ENCODE measurements around the gene ZNF629.

ZNF629 gene

DNA sequence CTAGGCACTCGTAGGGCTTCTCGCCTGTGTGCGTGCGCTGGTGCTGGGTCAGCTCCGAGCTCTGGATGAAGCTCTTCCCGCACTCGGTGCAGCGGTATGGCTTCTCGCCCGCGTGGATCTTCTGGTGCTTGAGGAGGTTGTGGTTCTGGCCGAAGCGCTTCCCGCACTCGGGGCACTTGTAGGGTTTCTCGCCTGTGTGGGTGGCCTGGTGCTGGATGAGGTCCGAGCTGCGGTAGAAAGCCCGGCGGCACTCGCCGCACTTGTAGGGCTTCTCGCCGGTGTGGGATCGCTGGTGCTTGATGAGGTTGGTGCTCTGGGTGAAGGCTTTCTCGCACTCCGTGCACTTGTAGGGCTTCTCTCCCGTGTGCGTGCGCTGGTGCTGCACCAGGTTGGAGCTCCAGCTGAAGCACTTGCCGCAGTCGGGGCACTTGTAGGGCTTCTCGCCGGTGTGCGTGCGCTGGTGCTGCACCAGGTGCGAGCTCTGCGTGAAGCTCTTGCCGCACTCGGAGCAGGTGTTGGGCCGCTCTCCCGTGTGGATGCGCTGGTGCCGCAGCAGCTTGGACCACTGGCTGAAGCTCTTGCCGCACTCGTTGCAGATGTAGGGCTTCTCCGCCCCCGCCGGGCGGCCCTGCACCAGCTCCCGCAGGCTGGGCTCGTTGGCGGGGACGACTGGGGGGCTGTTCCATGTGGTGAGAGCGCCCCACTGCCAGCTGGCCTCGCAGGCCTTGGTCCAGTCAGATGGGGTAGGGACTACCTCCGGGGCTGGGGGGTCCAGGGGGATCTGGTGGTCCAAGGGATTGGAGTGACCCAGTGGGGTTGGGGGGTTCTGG, 3.5 kb downstream of the ZNF629 start:
- TF ChIP-seq POLR2AphosphoS5 (IDR thresholded peaks at IDR 0.05; ENCODE audit: low read depth, low read length) (no peak), SIN3A (IDR thresholded peaks at IDR 0.05; ENCODE audit: borderline replicate concordance, insufficient read depth, low read length) (no peak), FOXP2 (optimal IDR thresholded peaks at IDR 0.05; ENCODE audit: borderline replicate concordance, extremely low read depth, extremely low read length, insufficient read depth) (no peak), TAF1 (IDR thresholded peaks at IDR 0.05; ENCODE audit: borderline replicate concordance, insufficient read depth, low read length) (no peak)
- TF ChIP-seq, protein P1, sequence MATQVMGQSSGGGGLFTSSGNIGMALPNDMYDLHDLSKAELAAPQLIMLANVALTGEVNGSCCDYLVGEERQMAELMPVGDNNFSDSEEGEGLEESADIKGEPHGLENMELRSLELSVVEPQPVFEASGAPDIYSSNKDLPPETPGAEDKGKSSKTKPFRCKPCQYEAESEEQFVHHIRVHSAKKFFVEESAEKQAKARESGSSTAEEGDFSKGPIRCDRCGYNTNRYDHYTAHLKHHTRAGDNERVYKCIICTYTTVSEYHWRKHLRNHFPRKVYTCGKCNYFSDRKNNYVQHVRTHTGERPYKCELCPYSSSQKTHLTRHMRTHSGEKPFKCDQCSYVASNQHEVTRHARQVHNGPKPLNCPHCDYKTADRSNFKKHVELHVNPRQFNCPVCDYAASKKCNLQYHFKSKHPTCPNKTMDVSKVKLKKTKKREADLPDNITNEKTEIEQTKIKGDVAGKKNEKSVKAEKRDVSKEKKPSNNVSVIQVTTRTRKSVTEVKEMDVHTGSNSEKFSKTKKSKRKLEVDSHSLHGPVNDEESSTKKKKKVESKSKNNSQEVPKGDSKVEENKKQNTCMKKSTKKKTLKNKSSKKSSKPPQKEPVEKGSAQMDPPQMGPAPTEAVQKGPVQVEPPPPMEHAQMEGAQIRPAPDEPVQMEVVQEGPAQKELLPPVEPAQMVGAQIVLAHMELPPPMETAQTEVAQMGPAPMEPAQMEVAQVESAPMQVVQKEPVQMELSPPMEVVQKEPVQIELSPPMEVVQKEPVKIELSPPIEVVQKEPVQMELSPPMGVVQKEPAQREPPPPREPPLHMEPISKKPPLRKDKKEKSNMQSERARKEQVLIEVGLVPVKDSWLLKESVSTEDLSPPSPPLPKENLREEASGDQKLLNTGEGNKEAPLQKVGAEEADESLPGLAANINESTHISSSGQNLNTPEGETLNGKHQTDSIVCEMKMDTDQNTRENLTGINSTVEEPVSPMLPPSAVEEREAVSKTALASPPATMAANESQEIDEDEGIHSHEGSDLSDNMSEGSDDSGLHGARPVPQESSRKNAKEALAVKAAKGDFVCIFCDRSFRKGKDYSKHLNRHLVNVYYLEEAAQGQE (IDR thresholded peaks at IDR 0.05; ENCODE audit: insufficient read depth in 1 of 2, low read depth in 2 of 2, low read length in 2 of 2) = no peak

- TF ChIP-seq SIN3A (IDR thresholded peaks at IDR 0.05; ENCODE audit: borderline replicate concordance, insufficient read depth, low read length) (no peak), TAF1 (IDR thresholded peaks at IDR 0.05; ENCODE audit: borderline replicate concordance, insufficient read depth, low read length) (no peak), FOXP2 (optimal IDR thresholded peaks at IDR 0.05; ENCODE audit: borderline replicate concordance, extremely low read depth, extremely low read length, insufficient read depth) (no peak), POLR2AphosphoS5 (IDR thresholded peaks at IDR 0.05; ENCODE audit: low read depth, low read length) (no peak)
- TF ChIP-seq, protein P1 (IDR thresholded peaks at IDR 0.05; ENCODE audit: insufficient read depth in 1 of 2, low read depth in 2 of 2, low read length in 2 of 2) = no peak
These were observed 4.3 kb downstream of the ZNF629 start for GRCh38 chr16:30782486-30783279.

GRCh38 chr16:30780549-30780948, 6.5 kb downstream of the ZNF629 start:
- no peak for TF ChIP-seq POLR2AphosphoS5 (IDR thresholded peaks at IDR 0.05; ENCODE audit: low read depth, low read length)
- TF ChIP-seq TAF1 (IDR thresholded peaks at IDR 0.05; ENCODE audit: borderline replicate concordance, insufficient read depth, low read length) = no peak

- no peak for TF ChIP-seq POLR2AphosphoS5 (IDR thresholded peaks at IDR 0.05; ENCODE audit: low read depth, low read length)
- no peak for TF ChIP-seq SIN3A (IDR thresholded peaks at IDR 0.05; ENCODE audit: borderline replicate concordance, insufficient read depth, low read length)
- TF ChIP-seq, protein P1 (IDR thresholded peaks at IDR 0.05; ENCODE audit: insufficient read depth in 1 of 2, low read depth in 2 of 2, low read length in 2 of 2) = no peak
- TF ChIP-seq TAF1 (IDR thresholded peaks at IDR 0.05; ENCODE audit: borderline replicate concordance, insufficient read depth, low read length) = no peak
- TF ChIP-seq FOXP2 (optimal IDR thresholded peaks at IDR 0.05; ENCODE audit: borderline replicate concordance, extremely low read depth, extremely low read length, insufficient read depth) = no peak
These were observed 7.0 kb downstream of the ZNF629 start for GRCh38 chr16:30780021-30780420.

- TF ChIP-seq TAF1 (IDR thresholded peaks at IDR 0.05; ENCODE audit: borderline replicate concordance, insufficient read depth, low read length) = no peak
- no peak for TF ChIP-seq FOXP2 (optimal IDR thresholded peaks at IDR 0.05; ENCODE audit: borderline replicate concordance, extremely low read depth, extremely low read length, insufficient read depth)
- TF ChIP-seq SIN3A (IDR thresholded peaks at IDR 0.05; ENCODE audit: borderline replicate concordance, insufficient read depth, low read length) = no peak
- no peak for TF ChIP-seq POLR2AphosphoS5 (IDR thresholded peaks at IDR 0.05; ENCODE audit: low read depth, low read length)
- TF ChIP-seq, protein P1 (IDR thresholded peaks at IDR 0.05; ENCODE audit: insufficient read depth in 1 of 2, low read depth in 2 of 2, low read length in 2 of 2) = no peak
These were observed 7.4 kb downstream of the ZNF629 start for GRCh38 chr16:30779596-30779995.

Measured in PFSK-1 (cell line).